Occipital lobe (tissue), 2 donors: Measurements from ENCODE around the gene GSTT2. TPM values are rescaled to one million over a fixed set of nuclear protein-coding genes. Genes with fewer than 3 reads are reported as not detected.
"Not testable (repeated sequence)": the region's sequence is repeated elsewhere in the genome, so short reads cannot be mapped to it uniquely, and the experiment has no call there.

Experiments
- DNase-seq: peaks from one replicate; lab custom pipeline; 2025; lab: John Stamatoyannopoulos, UW
- total RNA-seq: library from RNA; depleted of rRNA; stranded (reverse); fragments of >200 nt; gene quantifications from one replicate; pipeline ENCODE4 v1.2.3, GENCODE V29; 2014

GSTT2 gene
- total RNA-seq, 1 donor from 2014 or later, result not detected

DNA sequence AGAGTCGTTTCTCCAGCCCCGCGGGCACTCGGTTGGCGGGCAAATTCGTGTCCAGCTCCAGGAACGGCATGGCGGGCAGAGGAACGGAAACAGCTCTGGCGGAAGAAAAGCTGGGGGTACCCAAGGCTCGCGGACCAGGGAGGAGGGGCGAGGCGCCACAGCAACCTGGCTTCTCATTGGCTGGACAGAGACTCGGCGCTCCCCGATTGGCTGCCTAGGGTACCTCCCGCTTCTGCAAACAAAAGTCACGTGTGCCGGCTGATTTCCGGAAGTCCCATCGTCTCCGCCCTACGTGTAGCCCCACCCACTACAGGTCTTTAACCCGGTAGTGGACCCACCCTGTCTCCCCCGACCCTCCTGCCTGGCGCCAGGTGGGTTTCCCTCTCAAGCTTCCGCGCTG lies 5.6 kb upstream of the GSTT2 start, which contains the start of gene DDT:
Gene DDT, minus strand, starts transcription at position 97 of the 400 bp plus-strand sequence. Its CDS starts 27 bp downstream, at position 70.
- DNase-seq, result not testable (repeated sequence)

DNA sequence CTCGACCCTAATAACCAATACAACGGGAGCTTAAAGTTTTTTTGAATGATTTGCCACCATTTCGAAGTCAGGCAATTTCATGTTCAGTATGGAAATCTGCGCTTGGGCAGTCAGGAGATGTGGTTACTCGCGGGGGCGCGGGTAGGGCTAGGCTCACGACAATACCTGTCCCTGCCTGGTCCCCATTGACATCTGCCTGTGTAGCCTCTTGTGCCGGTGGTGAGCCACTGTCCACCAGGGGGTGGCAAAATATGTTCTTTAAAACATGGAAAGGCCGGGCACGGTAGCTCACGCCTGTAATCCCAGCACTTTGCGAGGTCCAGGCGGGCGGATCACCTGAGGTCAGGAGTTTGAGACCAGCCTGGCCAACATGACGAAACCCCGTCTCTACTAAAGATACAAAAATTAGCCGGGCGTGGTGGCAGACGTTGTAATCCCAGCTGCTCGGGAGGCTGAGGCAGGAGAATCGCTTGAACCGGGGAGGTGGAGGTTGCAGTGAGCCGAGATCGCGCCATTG lies 5.0 kb upstream of the GSTT2 start:
- DNase-seq, result not testable (repeated sequence)

DNA sequence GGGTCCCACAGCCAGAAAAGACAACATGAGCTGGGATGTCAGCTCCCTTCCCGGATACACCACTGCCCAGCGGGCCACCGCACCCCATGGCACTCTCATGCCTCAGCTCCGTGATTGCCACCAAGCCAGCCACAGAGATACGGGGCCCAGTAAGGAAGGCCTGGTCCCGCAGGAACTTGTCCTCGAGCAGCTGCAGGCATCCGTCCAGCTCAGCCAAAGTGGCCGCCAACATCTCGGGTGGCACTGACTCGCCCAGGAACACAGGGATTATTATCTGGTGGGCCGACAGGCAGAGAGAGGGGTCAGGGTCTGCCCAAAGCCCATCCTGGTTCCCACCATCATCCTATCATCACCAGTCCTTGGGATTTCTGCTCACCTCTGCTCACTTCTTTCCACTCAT lies 2.6 kb upstream of the GSTT2 start:
- not testable (repeated sequence) for DNase-seq

DNA sequence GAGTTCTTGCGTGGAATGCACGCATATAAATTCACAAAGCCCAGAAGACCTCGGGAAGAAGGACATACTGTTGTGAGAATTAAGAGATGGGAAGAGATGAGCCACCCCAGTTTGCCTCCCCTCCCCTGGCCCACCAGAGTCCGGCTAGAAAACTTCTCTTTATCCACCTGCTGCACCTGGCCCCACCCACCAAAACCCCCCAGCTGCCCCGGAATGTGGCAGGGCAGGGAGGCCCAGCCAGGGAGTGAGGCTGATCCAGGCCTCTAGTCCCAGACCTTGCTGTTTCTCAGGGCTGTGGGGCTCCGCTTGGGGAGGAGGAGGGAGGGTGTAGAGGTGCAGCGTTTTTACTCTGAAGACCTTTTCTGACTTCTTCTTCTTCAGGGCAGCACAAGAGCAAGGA lies 633 bp downstream of the GSTT2 start:
- not testable (repeated sequence) for DNase-seq

DNA sequence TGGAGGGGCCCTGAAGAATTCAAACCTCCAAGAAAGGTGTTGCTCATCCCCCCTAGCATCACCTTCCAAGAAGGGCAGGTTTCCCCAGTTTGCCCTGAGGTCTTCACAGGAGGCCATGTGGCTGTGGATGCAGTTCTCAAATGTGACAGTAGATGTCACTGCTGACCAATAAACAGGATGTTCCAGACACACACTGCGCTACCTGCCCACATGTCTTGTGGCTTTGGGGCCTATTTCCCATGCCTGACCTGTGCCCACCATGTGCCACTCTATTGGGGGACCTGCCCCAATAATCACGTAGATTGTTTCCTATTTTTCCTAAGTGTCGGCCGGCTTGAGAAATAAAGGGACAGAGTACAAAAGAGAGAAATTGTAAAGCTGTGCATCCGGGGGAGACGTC lies 4.5 kb downstream of the GSTT2 start:
- DNase-seq, result no peak

DNA sequence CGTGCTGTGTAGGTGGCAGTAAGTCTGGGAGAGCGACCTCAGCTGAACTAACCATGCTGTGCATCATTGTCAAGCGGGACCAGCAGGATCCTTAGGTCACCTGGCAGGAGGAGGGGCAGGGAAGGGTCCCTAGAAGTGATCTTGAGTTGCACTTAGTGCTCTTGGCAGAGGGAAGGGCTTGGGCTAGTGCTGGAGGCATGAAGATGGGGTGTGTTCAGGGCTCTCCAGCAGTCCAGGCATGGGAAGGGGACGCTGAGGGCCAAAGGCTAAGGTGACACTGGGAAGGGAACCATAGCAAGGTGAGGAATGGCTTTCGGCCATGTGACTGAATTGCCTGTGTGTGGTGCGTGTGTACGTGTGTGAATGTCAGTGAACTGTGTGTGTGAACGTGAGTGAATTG lies 6.2 kb downstream of the GSTT2 start:
- not testable (repeated sequence) for DNase-seq

DNA sequence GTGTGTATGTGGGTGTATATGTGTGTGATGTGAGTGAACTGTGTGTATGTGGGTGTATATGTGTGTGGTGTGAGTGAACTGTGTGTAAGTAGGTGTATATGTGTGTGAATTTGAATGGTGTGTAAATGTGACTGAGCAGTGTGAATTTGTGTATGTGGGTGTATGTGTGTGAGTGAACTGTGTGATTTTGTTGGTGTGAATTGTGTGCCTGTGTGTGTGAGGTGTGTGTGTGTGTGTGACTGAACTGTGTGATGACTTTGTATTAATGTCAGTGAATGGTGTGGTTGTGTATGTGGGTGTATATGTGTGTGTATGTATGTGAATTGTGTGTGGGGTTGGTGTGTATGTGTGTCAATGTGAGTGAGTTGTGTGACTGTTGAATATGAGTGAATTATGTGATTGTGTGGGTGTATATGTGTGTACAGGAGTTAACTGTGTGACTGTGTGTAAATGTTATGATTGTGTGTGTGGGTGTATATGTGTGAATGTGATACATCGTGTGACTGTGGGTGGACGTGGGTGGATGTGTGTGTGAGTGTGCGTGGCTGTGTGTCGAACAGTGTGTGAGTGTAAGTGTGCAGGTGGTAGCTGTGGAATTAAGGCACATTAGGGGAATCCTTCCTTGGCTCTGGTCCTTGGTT lies 6.7 kb downstream of the GSTT2 start:
- not testable (repeated sequence) for DNase-seq

DNA sequence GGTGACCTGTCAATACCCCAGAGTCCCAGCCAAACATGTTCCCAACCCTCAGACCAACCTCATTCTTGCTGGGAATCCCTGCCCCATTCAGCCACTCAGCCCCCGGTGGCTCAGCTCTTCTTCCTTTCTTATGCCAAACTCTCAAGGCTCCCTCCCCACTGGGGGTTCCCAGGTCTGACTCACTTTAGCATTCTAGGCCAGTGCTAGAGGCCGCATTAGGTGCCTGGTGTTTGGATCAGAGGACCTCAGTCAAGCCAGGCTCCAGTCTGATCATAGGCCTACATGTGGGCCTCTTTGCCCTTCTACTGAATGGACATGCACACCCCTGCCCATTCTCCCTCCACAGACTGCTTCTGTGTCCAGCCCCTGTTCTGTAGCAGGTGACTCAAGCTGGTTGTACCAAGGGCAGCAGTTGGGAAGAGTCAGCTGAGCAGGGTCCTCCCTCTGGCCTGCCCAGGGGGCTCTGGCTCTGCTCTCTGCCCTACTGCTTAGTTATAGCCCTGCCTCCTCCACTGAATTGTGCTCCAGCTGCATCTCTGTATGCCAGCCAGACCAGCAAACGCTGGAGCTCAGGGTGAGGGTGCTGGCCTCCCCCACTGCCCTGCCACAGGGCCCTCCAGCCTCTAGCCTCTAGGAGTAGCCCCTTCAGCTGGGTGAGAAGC lies 9.8 kb downstream of the GSTT2 start:
- DNase-seq, result not testable (repeated sequence)

DNA sequence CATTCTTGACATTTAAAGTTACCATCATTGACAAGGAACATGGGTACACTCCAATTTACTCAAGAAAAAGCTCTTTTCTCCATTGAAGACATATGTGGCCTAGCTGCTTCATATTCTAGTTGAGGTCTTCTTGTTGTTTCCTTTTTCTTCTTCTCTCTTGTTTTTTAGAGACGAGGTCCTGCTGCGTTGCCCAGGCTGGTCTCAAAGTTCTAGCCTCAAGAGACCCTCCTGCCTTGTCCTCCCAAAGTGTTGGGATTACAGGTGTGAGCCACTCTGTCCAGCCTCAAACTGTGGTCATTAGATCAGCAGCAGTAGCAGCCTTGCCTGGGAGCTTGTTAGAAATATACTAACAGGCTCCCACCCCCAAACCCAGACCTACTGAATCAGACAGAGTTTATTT lies 13.1 kb downstream of the GSTT2 start:
- DNase-seq, result not testable (repeated sequence)

DNA sequence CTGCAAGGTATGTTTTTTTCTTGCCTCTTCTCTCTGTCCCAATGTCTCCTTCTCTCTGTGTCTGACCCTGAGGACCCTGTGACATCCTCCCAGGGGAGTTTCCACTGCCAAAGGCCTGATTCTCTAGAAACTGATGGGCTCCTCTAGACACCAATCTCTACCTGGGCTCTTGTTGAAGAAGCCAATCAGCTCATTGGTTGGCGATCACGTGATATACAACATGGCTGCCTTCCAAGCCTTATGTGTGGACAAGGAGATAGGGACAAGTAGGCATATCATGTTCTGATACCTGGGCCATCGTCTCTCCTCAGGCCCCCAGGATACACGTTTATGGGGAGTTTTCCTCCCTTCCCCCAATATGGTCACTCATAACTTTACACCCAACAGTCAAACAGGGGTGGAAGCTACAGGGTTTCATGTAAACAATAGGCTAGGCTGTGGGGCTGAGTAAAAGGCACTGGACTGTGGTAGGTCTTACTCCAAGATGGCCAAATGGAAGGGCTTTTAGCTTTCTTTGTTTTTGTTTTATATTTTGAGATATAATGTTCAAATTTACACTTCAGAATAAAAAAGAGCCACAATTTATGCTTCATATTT lies 13.7 kb downstream of the GSTT2 start:
- DNase-seq, result not testable (repeated sequence)

DNA sequence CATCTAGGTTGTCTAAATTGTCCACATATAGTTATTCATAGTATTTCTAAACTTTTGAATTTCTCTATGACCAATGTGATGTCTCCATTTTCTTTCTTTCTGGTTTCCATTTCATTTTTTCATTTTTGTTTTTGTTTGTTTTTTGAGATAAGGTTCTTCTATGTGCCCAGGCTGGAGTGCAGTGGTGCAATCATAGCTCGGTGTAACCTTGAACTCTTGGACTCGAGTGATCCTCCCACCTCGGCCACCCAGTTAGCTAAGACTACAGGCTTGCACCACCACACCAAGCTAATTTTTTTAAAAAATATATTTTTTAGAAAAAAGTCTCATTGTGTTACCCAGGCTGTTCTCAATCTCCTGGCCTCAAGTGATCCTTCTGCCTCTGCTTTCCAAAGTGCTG lies 17.2 kb downstream of the GSTT2 start:
- no peak for DNase-seq

DNA sequence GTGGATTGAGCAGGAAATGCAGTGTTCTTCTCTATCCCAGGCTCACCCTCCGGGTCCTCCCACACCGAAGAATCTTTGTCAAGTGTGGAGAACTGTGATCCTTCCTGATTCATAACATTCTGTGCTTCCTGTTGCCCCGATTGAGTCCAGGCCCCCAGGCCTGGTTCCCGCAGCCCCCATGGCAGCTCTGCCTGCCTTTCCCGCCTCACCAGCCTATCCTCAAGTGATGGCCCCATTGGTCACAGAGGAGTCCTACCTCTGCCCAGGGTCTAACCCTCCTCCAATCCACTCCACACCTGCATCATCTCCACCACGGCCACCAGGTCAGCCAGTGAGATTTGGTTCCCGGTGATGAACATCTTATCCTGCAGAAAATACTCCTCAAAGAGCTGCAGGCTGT lies 19.8 kb downstream of the GSTT2 start:
- DNase-seq, result not testable (repeated sequence)

DNA sequence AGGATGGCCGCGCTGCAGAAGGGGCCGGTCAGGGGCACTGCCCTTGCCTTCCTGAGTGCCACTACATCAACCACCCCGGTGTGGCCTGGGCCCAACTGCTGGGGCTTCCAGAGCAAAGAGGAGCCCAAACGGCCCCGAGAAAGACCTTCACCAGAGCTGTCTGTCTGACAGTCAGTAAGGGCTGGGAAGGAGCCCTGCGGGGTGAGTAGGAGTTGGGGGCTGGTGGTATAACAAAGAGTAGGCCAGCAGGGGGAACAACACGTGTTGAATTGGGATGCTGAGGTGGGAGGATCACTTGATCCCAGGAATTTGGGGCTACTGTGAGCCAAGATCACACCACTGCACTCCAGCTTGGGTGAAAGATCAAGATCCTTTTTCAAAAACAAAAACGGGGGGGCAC lies 21.4 kb downstream of the GSTT2 start:
- DNase-seq, result no peak

DNA sequence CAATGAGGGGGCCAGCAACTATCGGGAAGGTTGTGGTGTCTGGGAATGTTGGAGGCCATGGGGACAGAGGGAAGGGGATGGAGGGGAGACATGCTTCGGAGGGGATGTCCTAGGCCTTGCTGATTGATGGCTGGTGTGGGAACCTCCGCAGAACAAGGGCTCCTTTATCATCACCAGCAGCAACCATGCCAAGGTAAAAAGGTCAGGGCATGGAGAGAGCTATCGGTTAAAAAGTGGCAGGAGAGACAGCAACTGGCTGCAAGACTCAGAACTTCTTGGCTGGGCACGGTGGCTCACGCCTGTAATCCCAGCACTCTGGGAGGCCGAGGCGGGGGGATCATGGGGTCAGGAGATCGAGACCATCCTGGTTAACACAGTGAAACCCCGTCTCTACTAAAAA lies 22.3 kb downstream of the GSTT2 start:
- no peak for DNase-seq

DNA sequence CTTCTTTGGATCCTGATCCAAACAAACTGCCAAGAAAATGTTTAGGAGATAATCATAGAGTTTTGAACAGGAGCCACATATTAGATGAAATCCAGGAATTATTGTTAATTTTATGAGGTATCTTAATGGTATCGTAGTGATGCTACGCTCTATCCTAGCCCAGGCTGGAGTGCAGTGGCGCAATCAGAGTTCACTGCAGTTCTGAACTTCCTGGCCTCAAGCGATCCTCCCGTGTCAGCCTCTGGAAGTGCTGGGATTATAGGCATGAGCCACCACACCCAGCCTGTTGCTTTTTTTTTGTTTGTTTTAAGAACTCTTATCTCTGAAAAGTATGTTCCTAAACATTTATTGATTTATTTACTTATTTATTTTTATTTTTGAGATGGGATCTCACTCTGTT lies 22.9 kb downstream of the GSTT2 start:
- no peak for DNase-seq

DNA sequence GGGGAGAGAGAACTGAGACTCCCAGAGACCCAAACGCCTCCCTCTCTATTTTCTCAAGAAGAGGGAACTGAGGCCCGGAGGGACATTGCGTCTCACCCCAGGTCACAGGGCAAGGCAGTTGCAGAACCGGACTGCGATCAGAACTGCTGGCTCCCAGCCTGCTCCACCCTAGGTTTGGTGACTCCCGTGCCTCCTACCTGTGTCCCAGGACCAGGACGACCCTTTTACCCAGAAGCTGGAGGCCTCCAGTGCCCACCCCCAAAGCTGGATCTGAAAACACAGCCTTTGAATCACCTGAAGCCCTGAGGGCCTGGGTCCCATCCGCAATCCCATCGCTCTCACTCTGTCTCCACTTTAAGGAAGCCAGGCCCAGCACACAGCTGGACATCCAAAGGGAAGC lies 24.0 kb downstream of the GSTT2 start:
- no peak for DNase-seq

DNA sequence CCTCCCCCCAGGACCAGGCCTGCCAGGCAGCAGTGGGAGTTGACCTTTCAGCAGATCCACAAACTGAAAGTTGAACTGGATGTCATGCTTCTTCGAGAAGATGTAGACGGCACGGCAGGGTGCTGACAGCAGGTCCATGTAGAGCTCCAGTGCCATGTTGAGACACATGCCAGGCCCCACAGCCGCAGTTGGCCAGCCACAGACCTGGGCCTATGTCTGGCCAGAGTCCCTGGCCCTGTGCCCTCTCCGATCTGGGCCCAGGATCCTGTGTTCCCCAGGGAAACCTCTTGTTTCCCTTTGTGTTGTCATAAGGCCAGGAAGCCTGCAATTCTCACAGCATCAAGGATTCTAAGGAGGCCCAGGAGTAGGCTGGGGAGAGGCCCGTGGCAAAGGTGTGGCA lies 25.3 kb downstream of the GSTT2 start, which contains the start of gene GSTT4:
Gene GSTT4, minus strand, starts transcription at position 253 of the 400 bp plus-strand sequence. Its CDS starts 97 bp downstream, at position 156.
- DNase-seq, result no peak

DNA sequence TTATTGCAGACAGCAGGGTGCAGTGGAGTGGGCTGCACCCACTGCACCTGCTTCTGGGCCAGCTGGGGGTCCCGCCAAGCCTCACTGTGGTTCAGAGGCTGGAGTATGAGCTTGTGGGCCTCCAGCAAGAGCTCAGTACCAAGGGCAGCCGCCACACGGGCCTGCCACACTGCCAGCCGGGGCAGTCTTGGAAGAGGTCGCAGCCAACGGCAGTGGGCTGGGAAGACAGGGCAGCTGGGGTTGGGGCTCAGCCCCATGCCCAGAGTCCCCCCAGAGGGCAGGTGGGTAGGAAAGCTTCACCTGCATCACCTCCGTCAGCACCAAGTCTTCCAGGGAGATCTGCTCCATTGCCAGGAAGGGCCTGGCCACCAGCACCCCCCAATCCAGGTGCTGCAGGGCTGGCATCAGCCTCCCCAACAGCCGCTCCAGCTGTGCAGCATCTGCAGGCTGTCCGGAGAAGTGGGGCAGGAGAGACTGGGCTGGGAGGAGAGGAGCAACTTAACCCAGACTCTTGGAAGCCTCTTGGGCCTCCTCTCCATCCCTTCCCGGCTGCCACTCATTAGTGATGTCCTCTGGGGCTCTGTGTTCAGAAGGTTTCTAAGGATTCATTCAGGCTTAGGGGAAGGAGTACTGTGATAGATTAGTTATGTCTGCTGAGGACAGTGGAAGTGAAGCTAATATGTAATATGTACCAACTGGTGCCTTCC lies 26.4 kb downstream of the GSTT2 start:
- DNase-seq, result no peak

DNA sequence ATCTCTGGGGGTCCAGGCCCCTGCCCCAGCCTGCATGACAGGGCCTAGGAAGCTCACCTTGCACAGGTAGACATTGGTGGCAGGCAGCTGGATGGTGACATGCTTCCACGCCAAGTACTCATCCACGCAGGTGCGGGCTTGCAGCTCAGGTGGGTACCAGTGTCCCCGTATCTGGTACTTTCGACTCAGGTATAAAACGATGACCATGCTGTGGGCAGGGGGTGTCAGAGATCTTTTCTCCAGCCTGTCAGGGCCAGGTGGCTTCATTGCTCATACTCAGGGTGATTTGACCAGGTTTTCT lies 26.9 kb downstream of the GSTT2 start:
- DNase-seq, result no peak

DNA sequence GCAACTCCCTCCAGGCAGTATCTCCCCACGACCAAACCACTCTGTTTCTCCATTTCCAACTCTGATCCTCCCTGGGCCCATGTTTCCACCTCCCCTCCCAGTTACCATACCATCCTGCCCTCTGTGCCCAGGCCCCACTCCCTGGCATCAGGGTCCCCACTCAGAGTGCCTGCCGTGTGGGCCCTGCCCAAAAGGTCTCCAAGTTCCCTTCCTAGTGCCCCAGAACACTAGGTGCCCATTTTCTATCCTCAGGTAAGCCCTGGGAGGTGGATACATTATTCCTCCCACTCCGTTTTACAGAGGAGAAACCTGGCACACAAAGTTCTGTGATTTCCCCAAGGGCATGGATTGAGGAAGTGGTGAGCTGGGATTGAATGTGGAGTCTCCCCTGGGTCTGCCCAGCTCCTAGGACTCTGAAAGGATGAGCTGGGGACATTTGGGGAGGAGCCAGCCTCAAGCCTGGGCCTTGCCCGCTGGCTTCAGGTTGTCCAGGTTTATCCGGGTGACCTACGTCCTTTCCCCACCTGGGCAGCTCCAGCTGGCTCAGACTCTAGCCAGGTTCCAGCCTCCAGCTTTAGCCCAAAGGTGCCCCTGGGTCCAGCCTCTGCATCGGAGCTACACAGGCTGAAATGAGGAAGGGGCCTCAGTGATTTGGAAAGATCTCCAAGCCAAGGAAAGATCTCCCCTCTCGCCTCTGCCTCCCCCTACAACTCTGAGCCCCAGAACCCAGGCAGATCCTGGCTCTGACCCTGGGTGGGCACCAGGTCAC lies 27.5 kb downstream of the GSTT2 start:
- DNase-seq, result no peak

DNA sequence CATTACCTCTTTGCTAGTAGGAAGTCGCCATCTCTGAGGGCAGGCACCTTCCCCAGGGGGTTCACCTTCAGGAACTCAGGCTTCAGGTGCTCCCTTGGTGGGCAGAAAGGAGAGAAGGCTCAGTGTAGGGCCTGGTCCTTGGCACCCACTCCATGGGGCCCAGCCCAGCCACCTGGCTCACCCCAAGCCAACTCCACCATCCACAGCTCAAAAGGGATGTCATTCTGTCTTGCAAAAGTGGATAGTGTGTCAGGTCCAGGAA lies 28.0 kb downstream of the GSTT2 start:
- no peak for DNase-seq
